HCT116 (cell line): Measurements from ENCODE around the gene HOXB13.

Experiments used
- CTCF ChIP-seq, 3 experiments: fragments of 200-600 bp in 1 of 3; sonication (generic) in 1 of 3; IDR thresholded peaks in 2 of 3; conservative IDR thresholded peaks in 1 of 3; 2 replicates each; pipeline ENCODE4 v1.5.1; 2012 to 2017; ENCODE audit warnings: low read depth in 2 of 3, low read length in 2 of 3, antibody characterized with exemption in 1 of 3, borderline replicate concordance in 1 of 3, control low read depth in 1 of 3, mild to moderate bottlenecking in 1 of 3, mixed read lengths in 1 of 3, mixed run types in 1 of 3, moderate library complexity in 1 of 3; ENCODE audit not compliant: insufficient read depth in 1 of 3
- EZH2 ChIP-seq: fragments of 200-600 bp; sonication (generic); IDR thresholded peaks from 2 replicates; pipeline ENCODE4 v1.6.1; 2017; ENCODE audit warnings: antibody characterized with exemption, mixed run types
- MAX ChIP-seq: IDR thresholded peaks from 2 replicates; pipeline ENCODE4 v1.6.1; 2012
- POLR2A ChIP-seq: IDR thresholded peaks from 2 replicates; pipeline ENCODE4 v1.7.0; 2011; ENCODE audit warnings: borderline replicate concordance; ENCODE audit not compliant: insufficient read depth, insufficient read length; ENCODE audit errors: extremely low read depth
- YY1 ChIP-seq: IDR thresholded peaks from 2 replicates; pipeline ENCODE4 v1.6.1; 2011; ENCODE audit warnings: low read length, low read depth, moderate library complexity, mild to moderate bottlenecking; ENCODE audit not compliant: insufficient replicate concordance; ENCODE audit errors: extremely low read depth
- TF ChIP-seq, protein P1 (sequence below): IDR thresholded peaks from 2 replicates; pipeline ENCODE4 v1.6.1; 2012; ENCODE audit warnings: low read depth
- TF ChIP-seq, protein P2 (sequence below): IDR thresholded peaks from 2 replicates; pipeline ENCODE4 v1.6.1; 2012

- TF ChIP-seq, protein P1, sequence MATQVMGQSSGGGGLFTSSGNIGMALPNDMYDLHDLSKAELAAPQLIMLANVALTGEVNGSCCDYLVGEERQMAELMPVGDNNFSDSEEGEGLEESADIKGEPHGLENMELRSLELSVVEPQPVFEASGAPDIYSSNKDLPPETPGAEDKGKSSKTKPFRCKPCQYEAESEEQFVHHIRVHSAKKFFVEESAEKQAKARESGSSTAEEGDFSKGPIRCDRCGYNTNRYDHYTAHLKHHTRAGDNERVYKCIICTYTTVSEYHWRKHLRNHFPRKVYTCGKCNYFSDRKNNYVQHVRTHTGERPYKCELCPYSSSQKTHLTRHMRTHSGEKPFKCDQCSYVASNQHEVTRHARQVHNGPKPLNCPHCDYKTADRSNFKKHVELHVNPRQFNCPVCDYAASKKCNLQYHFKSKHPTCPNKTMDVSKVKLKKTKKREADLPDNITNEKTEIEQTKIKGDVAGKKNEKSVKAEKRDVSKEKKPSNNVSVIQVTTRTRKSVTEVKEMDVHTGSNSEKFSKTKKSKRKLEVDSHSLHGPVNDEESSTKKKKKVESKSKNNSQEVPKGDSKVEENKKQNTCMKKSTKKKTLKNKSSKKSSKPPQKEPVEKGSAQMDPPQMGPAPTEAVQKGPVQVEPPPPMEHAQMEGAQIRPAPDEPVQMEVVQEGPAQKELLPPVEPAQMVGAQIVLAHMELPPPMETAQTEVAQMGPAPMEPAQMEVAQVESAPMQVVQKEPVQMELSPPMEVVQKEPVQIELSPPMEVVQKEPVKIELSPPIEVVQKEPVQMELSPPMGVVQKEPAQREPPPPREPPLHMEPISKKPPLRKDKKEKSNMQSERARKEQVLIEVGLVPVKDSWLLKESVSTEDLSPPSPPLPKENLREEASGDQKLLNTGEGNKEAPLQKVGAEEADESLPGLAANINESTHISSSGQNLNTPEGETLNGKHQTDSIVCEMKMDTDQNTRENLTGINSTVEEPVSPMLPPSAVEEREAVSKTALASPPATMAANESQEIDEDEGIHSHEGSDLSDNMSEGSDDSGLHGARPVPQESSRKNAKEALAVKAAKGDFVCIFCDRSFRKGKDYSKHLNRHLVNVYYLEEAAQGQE: no peak
- TF ChIP-seq, protein P2, sequence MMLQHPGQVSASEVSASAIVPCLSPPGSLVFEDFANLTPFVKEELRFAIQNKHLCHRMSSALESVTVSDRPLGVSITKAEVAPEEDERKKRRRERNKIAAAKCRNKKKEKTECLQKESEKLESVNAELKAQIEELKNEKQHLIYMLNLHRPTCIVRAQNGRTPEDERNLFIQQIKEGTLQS: no peak
- TF ChIP-seq CTCF (IDR thresholded peaks at IDR 0.05 in 2 of 3, conservative IDR thresholded peaks at IDR 0.05 in 1 of 3; ENCODE audit: borderline replicate concordance in 1 of 3, insufficient read depth in 1 of 3, low read depth in 2 of 3, low read length in 2 of 3) (no peak), POLR2A (no peak), EZH2 (no peak), MAX (no peak), YY1 (no peak)
Measured at GRCh38 chr17:48719642-48720265, 8.8 kb downstream of the HOXB13 start.
